Loucy (cell line): ENCODE results near the gene TEDC2.

Source experiments
- H2AFZ ChIP-seq: fragments of 200-600 bp; sonication (generic); 2 replicates; pipeline ENCODE4 v1.6.0; 2016; ENCODE audit warnings: antibody characterized with exemption, mild to moderate bottlenecking, low read length, moderate library complexity
- H3F3A ChIP-seq: fragments of 200-600 bp; 2 replicates; pipeline ENCODE4 v1.6.0; 2016; ENCODE audit warnings: antibody characterized with exemption, low read depth, mild to moderate bottlenecking
- H3K27me3 ChIP-seq: fragments of 200-600 bp; sonication (generic); 2 replicates; pipeline ENCODE4 v1.6.1; 2014; ENCODE audit warnings: low read length, mild to moderate bottlenecking; ENCODE audit not compliant: insufficient read depth, poor library complexity, severe bottlenecking
- H3K36me3 ChIP-seq: fragments of 200-600 bp; sonication (generic); 2 replicates; pipeline ENCODE4 v1.6.1; 2016; ENCODE audit warnings: low read length; ENCODE audit not compliant: insufficient read depth
- H3K4me1 ChIP-seq: fragments of 200-600 bp; sonication (generic); 2 replicates; pipeline ENCODE4 v1.5.1; 2014; ENCODE audit warnings: low read length, mild to moderate bottlenecking; ENCODE audit not compliant: insufficient read depth, poor library complexity, severe bottlenecking
- H3K4me2 ChIP-seq: fragments of 200-600 bp; sonication (generic); 2 replicates; pipeline ENCODE4 v1.6.0; 2014; ENCODE audit warnings: antibody characterized with exemption, low read length, low read depth, mild to moderate bottlenecking; ENCODE audit not compliant: poor library complexity, severe bottlenecking
- H3K4me3 ChIP-seq: fragments of 200-600 bp; sonication (generic); 2 replicates; pipeline ENCODE4 v1.5.1; 2014; ENCODE audit warnings: low read length, mild to moderate bottlenecking, mixed read lengths; ENCODE audit not compliant: poor library complexity, severe bottlenecking
- H3K79me2 ChIP-seq: fragments of 200-600 bp; sonication (generic); 2 replicates; pipeline ENCODE4 v1.6.1; 2014; ENCODE audit warnings: low read length; ENCODE audit not compliant: insufficient read depth
- H3K9ac ChIP-seq: fragments of 200-600 bp; sonication (generic); 2 replicates; pipeline ENCODE4 v1.6.0; 2014; ENCODE audit warnings: mild to moderate bottlenecking, low read depth, low read length, moderate library complexity; ENCODE audit not compliant: poor library complexity, severe bottlenecking
- H3K9me2 ChIP-seq: fragments of 200-600 bp; sonication (generic); replicated peaks from 2 replicates; pipeline ENCODE4 v1.6.1; 2016; ENCODE audit warnings: low read depth, low read length, mixed read lengths
- H3K9me3 ChIP-seq: fragments of 200-600 bp; sonication (generic); 2 replicates; pipeline ENCODE4 v1.6.1; 2014; ENCODE audit warnings: mild to moderate bottlenecking, antibody characterized with exemption, low read length, low read depth; ENCODE audit not compliant: insufficient read depth
- H4K20me1 ChIP-seq: fragments of 200-600 bp; sonication (generic); 2 replicates; pipeline ENCODE4 v1.6.0; 2014; ENCODE audit warnings: antibody characterized with exemption, low read length, mild to moderate bottlenecking; ENCODE audit not compliant: insufficient read depth, poor library complexity, severe bottlenecking
- CTCF ChIP-seq: fragments of 200-600 bp; sonication (generic); conservative IDR thresholded peaks from 2 replicates; pipeline ENCODE4 v1.5.1; 2014; ENCODE audit warnings: mild to moderate bottlenecking, antibody characterized with exemption, low read length
- EZH2phosphoT487 ChIP-seq: fragments of 200-600 bp; IDR thresholded peaks from 2 replicates; pipeline ENCODE4 v1.6.1; 2018; ENCODE audit warnings: antibody characterized with exemption, mild to moderate bottlenecking, moderate library complexity, borderline replicate concordance

TEDC2 gene

GRCh38 chr16:2451851-2452320, 8.0 kb upstream of the TEDC2 start:
- Histone ChIP-seq H3F3A (no peaks in the 10 kb centered on the region), H3K27me3 (no peaks in the 10 kb centered on the region), H3K79me2 (no peaks in the 10 kb centered on the region), H2AFZ (no peak overlapping the region), H3K4me2 (no peak overlapping the region), H3K4me1 (no peaks in the 10 kb centered on the region), H3K9ac (no peak overlapping the region), H3K4me3 (no peak overlapping the region), H3K9me2 (no peaks in the 10 kb centered on the region), H3K9me3 (no peaks in the 10 kb centered on the region), H3K36me3 (peaks cover 48% of the 10 kb centered on the region; the same call in 1 of the 2 replicates), H4K20me1 (no peaks in the 10 kb centered on the region)
- TF ChIP-seq CTCF (no peak), EZH2phosphoT487 (no peak)

GRCh38 chr16:2452650-2453049, 7.3 kb upstream of the TEDC2 start:
- Histone ChIP-seq H3K4me2 (no peak overlapping the region), H3K36me3 (peaks cover 51% of the 10 kb centered on the region; the same call in 1 of the 2 replicates)

GRCh38 chr16:2455081-2455845, 4.6 kb upstream of the TEDC2 start:
- Histone ChIP-seq H3K27me3 (no peaks in the 10 kb centered on the region), H3K4me2 (no peak overlapping the region), H3F3A (no peaks in the 10 kb centered on the region), H3K9me3 (no peaks in the 10 kb centered on the region), H4K20me1 (no peaks in the 10 kb centered on the region), H3K36me3 (peaks cover 33% of the 10 kb centered on the region; the same call in 1 of the 2 replicates), H3K79me2 (no peaks in the 10 kb centered on the region), H2AFZ (no peak overlapping the region), H3K4me3 (no peak overlapping the region), H3K9ac (no peak overlapping the region), H3K4me1 (peaks cover 4% of the 10 kb centered on the region), H3K9me2 (no peaks in the 10 kb centered on the region)
- TF ChIP-seq EZH2phosphoT487 (no peak), CTCF (no peak)

More at GRCh38 chr16:2452650-2453049, 7.3 kb upstream of the TEDC2 start:
- H2AFZ ChIP-seq: no peak overlapping the region
- no peaks in the 10 kb centered on the region for H4K20me1 ChIP-seq
- TF ChIP-seq CTCF: no peak
- no peaks in the 10 kb centered on the region for H3K79me2 ChIP-seq
- H3K4me3 ChIP-seq: no peak overlapping the region
- no peaks in the 10 kb centered on the region for H3F3A ChIP-seq
- H3K9ac ChIP-seq: no peak overlapping the region
- no peaks in the 10 kb centered on the region for H3K27me3 ChIP-seq
- H3K9me3 ChIP-seq: no peaks in the 10 kb centered on the region
- H3K4me1 ChIP-seq: no peaks in the 10 kb centered on the region
- H3K9me2 ChIP-seq: no peaks in the 10 kb centered on the region
